Astrocyte (in vitro differentiated cells and primary cell): Measurements from ENCODE around the gene ASPHD2.

Experiments used
- EZH2 ChIP-seq: IDR thresholded peaks from 2 replicates; pipeline ENCODE4 v1.6.1; 2012; ENCODE audit warnings: mild to moderate bottlenecking, low read length, inconsistent platforms; ENCODE audit not compliant: insufficient read depth
- TF ChIP-seq, protein P1 (sequence below): IDR thresholded peaks from 2 replicates; pipeline ENCODE4 v1.5.1; 2011; ENCODE audit warnings: low read depth, mild to moderate bottlenecking, inconsistent platforms, low read length, moderate library complexity; ENCODE audit not compliant: insufficient read depth

DNA sequence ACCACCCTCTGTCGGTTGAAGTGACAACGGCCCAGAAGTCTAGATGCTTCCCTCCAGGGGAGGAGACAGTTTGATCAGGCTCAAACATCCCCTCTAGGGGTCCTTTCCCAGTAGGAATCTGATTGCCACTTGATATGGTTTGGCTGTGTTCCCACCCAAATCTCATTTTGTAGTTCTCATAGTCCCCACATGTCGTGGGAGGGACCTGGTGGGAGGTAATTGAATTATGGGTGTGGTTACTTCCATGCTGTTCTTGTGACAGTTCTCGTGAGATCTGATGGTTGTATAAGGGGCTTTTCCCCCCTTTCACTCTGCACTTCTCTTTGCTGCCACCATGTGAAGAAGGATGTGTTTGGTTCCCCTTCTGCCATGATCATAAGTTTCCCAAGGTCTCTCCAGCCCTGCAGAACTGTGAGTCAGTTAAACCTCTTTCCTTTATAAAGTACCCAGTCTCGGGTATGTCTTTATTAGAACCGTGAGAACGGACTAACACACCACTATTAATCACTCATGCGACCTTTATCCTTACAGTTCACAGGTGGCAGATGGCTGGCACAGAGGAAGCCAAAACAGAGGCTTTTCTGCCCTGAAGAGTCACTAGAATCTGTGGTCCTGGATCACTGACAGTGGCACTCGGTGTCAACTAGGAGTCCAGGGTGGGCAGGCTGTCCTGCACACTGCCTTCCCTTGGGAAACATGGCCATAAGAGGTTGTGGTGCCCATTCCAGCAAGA lies 21.6 kb downstream of the ASPHD2 start:
- TF ChIP-seq, protein P1, sequence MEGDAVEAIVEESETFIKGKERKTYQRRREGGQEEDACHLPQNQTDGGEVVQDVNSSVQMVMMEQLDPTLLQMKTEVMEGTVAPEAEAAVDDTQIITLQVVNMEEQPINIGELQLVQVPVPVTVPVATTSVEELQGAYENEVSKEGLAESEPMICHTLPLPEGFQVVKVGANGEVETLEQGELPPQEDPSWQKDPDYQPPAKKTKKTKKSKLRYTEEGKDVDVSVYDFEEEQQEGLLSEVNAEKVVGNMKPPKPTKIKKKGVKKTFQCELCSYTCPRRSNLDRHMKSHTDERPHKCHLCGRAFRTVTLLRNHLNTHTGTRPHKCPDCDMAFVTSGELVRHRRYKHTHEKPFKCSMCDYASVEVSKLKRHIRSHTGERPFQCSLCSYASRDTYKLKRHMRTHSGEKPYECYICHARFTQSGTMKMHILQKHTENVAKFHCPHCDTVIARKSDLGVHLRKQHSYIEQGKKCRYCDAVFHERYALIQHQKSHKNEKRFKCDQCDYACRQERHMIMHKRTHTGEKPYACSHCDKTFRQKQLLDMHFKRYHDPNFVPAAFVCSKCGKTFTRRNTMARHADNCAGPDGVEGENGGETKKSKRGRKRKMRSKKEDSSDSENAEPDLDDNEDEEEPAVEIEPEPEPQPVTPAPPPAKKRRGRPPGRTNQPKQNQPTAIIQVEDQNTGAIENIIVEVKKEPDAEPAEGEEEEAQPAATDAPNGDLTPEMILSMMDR = no peak
- no peak for TF ChIP-seq EZH2
